ENCODE data around the gene LINC01488.

Gene LINC01488

GRCh38 chr11:69509846-69510390, 28.5 kb downstream of the LINC01488 start (continued):
- TF ChIP-seq, protein P1, sequence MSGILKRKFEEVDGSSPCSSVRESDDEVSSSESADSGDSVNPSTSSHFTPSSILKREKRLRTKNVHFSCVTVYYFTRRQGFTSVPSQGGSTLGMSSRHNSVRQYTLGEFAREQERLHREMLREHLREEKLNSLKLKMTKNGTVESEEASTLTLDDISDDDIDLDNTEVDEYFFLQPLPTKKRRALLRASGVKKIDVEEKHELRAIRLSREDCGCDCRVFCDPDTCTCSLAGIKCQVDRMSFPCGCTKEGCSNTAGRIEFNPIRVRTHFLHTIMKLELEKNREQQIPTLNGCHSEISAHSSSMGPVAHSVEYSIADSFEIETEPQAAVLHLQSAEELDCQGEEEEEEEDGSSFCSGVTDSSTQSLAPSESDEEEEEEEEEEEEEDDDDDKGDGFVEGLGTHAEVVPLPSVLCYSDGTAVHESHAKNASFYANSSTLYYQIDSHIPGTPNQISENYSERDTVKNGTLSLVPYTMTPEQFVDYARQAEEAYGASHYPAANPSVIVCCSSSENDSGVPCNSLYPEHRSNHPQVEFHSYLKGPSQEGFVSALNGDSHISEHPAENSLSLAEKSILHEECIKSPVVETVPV (CRISPR knock-in tag; IDR thresholded peaks at IDR 0.05) = no peak
- TF ChIP-seq SNAI2 (CRISPR knock-in tag; IDR thresholded peaks at IDR 0.05) (no peak), POU6F1 (CRISPR knock-in tag; IDR thresholded peaks at IDR 0.05; ENCODE audit: borderline replicate concordance, low read depth) (no peak), TOX (CRISPR knock-in tag; IDR thresholded peaks at IDR 0.05; ENCODE audit: borderline replicate concordance) (no peak), ISL1 (CRISPR knock-in tag; IDR thresholded peaks at IDR 0.05) (no peak), ZC3H10 (CRISPR knock-in tag; IDR thresholded peaks at IDR 0.05) (no peak), ZNF70 (CRISPR knock-in tag; IDR thresholded peaks at IDR 0.05) (no peak), PPARA (CRISPR knock-in tag; IDR thresholded peaks at IDR 0.05; ENCODE audit: borderline replicate concordance) (no peak), RARB (CRISPR knock-in tag; IDR thresholded peaks at IDR 0.05) (no peak), OSR1 (CRISPR knock-in tag; IDR thresholded peaks at IDR 0.05) (no peak), ZFP3 (CRISPR knock-in tag; IDR thresholded peaks at IDR 0.05) (no peak)
- TF ChIP-seq, protein P2, sequence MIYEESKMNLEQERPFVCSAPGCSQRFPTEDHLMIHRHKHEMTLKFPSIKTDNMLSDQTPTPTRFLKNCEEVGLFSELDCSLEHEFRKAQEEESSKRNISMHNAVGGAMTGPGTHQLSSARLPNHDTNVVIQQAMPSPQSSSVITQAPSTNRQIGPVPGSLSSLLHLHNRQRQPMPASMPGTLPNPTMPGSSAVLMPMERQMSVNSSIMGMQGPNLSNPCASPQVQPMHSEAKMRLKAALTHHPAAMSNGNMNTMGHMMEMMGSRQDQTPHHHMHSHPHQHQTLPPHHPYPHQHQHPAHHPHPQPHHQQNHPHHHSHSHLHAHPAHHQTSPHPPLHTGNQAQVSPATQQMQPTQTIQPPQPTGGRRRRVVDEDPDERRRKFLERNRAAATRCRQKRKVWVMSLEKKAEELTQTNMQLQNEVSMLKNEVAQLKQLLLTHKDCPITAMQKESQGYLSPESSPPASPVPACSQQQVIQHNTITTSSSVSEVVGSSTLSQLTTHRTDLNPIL (CRISPR knock-in tag; IDR thresholded peaks at IDR 0.05; ENCODE audit: low read depth) = no peak

GRCh38 chr11:69510471-69511357, 29.3 kb downstream of the LINC01488 start:
- 0 out of 3 replicates have a peak, but pooled peaks have one; percentile 25 for ATAC-seq

More at GRCh38 chr11:69510471-69511357, 29.3 kb downstream of the LINC01488 start:
- TF ChIP-seq ESRRG (CRISPR knock-in tag; IDR thresholded peaks at IDR 0.05) (no peak), BACH2 (CRISPR knock-in tag; IDR thresholded peaks at IDR 0.05; ENCODE audit: borderline replicate concordance) (no peak), CSDC2 (CRISPR knock-in tag; IDR thresholded peaks at IDR 0.05) (no peak), ZFP30 (CRISPR knock-in tag; IDR thresholded peaks at IDR 0.05) (no peak), ZC3H10 (CRISPR knock-in tag; IDR thresholded peaks at IDR 0.05) (no peak), OSR1 (CRISPR knock-in tag; IDR thresholded peaks at IDR 0.05) (no peak), ZNF70 (CRISPR knock-in tag; IDR thresholded peaks at IDR 0.05) (no peak), GLIS3 (CRISPR knock-in tag; IDR thresholded peaks at IDR 0.05) (no peak), ZNF565 (CRISPR knock-in tag; conservative IDR thresholded peaks at IDR 0.05; ENCODE audit: low read depth) (no peak), PPARA (CRISPR knock-in tag; IDR thresholded peaks at IDR 0.05; ENCODE audit: borderline replicate concordance) (no peak), ZNF8 (CRISPR knock-in tag; IDR thresholded peaks at IDR 0.05) (no peak)
- TF ChIP-seq, protein P2 (CRISPR knock-in tag; IDR thresholded peaks at IDR 0.05; ENCODE audit: low read depth) = no peak
- TF ChIP-seq, protein P3, sequence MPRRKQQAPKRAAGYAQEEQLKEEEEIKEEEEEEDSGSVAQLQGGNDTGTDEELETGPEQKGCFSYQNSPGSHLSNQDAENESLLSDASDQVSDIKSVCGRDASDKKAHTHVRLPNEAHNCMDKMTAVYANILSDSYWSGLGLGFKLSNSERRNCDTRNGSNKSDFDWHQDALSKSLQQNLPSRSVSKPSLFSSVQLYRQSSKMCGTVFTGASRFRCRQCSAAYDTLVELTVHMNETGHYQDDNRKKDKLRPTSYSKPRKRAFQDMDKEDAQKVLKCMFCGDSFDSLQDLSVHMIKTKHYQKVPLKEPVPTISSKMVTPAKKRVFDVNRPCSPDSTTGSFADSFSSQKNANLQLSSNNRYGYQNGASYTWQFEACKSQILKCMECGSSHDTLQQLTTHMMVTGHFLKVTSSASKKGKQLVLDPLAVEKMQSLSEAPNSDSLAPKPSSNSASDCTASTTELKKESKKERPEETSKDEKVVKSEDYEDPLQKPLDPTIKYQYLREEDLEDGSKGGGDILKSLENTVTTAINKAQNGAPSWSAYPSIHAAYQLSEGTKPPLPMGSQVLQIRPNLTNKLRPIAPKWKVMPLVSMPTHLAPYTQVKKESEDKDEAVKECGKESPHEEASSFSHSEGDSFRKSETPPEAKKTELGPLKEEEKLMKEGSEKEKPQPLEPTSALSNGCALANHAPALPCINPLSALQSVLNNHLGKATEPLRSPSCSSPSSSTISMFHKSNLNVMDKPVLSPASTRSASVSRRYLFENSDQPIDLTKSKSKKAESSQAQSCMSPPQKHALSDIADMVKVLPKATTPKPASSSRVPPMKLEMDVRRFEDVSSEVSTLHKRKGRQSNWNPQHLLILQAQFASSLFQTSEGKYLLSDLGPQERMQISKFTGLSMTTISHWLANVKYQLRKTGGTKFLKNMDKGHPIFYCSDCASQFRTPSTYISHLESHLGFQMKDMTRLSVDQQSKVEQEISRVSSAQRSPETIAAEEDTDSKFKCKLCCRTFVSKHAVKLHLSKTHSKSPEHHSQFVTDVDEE (CRISPR knock-in tag; IDR thresholded peaks at IDR 0.05) = no peak
